NCI-H128 (cell line): ENCODE data around the gene KCNQ1.

Experiments used
- DNase-seq: peaks from one replicate; lab custom pipeline; 2025; ENCODE audit not compliant: unreplicated experiment; lab: John Stamatoyannopoulos, UW

KCNQ1 gene

GRCh38 chr11:2532704-2533586 lies 88.1 kb downstream of the KCNQ1 start:
- DNase-seq: peak; percentile 44

DNA sequence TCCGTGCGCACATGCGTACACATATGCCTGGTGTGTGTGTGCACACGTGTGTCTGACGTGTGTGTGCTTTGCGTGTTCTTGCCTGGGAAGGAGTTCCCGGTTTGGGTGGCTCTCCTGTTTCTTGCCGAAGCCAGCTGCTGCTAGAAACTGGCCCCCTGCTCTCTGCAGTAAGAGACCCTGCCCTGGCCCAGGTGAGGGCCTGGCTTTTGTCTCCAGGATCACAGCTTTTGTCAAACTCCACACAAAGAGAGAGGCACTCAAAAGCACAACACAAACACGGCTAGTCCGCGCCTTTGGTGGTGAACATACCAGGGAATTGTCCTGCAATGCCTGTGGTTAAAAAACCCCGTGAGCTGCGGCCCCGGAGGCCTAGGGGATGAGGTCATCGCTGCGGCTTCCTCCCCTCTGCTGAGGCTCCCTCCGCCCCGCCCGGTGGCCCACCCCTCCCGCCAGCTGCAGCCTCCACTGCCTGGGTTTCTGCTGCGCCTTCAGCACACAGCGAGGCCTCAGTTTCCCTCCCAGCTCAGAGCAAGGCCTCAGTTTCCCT lies 88.9 kb downstream of the KCNQ1 start:
- no peak for DNase-seq

DNA sequence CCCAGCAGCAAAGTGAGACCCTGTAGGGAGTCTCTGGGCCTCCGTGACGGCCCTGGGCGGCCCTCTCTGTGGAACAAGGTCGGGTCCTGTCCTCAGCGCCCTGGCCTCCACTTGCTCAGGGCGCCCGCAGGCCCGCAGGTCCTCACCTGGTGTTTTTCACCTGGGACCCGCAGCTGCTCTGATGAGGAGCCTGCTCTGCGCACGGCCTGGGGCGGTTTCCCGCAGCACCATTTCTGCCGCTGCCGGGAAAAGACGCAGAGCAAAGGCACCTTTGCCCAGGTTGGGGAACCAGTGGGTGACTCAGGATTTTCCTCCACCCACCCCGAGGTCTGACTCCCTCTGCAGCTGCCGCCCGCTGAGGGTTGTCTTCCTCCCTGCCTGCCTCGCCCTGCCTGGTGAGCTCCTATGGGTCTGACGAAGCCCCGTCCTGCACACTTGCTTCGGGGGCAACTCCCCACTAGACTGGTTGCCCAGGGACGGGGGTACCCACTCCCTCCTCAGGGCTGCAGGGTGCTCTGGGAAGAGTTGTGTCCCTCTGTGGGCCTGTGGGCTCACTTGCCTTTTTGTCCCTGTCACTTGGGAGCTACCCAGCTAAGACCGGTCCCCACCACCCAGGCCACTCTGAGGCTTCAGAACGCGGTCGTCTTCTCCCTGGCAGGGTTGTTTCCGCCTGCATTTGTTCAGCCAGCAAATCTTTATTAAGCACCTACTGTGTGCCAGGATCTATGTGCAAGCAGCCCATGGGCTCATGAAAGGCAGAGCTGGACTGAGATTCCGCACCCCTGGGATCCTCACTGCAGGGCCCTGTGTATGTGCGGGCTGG lies 89.5 kb downstream of the KCNQ1 start:
- no peak for DNase-seq

DNA sequence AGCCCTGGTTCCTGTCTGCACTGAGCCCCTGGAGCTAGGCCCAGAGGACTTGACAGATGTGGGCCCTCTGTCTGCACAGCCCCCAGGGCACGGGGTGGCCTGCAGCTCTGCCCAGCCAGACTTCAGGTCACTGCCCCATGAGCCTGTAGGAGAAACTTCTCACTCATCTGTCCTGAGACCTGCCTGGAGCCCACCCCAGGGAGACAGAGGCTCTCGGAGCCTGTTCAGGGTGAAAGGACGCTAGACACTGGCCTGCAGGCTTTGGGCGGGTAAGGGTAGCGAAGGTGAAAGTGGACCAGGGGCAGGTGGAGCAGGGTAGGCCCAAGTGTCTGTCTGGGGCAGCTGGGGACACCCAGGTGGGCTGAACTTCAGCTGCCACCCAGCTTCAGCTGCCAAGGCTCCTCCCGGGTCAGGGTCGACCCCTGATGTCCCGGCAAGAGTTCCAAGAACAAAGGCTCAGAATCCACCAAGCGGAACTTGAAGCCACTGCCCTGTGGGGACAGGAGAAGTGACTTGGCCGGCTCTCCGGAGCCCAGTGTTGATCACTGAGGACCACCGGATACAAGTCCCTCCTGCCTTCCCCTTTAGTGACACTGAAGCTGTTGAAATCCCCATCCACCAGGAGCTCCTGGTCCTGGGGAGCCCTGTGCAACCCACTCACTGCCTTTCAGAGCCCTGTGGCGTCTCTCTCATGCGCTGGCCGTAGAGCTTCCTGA lies 90.3 kb downstream of the KCNQ1 start:
- DNase-seq: no peak

- no peak for DNase-seq
These were observed 91.0 kb downstream of the KCNQ1 start for GRCh38 chr11:2535673-2536439.

- DNase-seq: no peak
These were observed 91.7 kb downstream of the KCNQ1 start for GRCh38 chr11:2536440-2536989.

DNA sequence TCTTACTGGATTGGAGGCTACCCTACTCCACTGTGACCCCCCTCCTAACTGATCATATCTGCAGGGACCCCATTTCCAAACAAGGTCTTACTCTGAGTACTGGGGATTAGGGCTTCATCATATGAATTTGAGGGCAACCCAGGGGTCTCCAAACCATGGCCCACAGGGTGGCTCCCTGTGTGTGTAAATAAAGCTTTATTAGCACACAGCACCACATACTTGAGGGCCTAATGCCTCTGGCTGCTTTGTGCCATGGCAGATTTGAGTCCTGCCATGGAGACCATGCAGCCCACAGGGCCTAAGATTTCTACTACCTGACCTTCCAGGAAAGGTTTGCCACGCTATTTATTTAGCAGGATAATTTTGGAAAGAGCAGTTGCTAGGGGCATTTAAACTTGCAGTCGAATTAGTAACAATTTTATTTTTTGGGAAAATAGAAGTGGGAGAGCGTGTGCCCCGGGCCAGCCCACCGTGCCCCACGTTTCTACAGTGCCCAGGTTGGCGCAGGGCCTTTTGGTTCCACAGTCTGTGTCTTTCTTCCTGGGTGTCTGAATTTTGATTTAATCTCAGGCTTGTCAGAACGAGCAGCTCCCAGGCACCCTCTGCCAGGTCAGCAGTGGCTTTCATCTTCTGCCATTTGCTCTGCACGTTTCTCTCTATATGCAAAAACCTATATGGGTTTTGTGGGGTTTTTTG lies 92.3 kb downstream of the KCNQ1 start:
- DNase-seq: no peak

DNA sequence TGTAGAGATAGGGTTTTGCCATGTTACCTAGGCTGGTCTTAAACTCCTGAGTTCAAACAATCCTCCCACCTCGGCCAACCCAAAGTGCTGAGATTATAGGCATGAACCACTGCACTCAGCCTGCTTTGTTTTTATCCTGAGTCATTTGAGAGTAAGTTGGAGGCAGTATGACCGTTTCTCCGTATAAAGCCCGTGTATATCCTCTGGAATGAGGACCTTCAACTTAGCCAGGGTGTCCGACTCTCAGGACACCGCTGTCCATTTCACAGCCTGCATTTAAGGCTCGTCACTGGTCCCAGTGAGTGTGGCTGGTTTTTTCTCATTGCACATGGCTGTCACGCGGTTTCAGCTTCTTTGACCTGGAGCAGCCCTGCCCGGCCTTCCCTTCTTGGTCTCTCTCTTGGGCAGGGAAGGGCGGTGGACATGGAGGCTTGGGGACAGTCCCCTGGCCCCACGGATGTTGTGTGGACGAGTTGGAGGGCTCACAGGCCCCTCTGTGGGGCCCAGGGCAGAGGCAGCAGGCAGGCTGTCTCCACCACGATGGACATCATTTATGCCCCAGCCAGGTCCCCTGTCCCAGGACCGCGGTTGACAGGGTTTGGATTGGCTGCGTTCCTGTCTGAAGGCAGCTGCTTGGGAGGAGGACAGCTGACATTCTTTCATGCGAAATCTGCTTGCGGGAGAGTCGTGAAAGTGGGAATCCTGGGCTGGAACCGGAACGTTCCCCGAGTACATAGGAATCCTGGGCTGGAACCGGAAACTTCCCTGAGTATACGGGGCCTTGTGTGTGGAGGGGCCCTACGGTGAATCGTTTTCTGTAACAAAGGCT lies 93.3 kb downstream of the KCNQ1 start:
- no peak for DNase-seq

DNA sequence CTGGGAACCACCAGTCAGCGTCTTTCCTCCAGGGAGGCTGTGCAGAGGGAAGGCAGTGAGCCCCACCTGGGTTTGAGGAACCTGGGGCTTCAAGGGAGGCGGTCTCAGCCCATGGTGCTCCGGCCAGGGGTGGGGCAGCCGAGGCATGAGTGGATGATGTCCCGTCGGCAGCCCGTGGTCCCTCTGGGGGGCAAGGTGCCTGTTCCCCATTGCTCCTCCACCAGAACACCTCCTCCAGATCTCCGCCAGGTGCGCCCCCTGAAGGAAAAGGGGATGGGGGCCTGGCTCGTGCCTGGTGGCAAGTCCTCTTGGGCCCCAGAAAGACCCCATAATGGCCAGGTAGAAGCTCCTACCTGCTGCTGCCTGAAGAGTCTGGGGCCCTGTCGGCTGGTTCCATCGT lies 94.1 kb downstream of the KCNQ1 start:
- no peak for DNase-seq

- no peak for DNase-seq
These were observed 94.8 kb downstream of the KCNQ1 start for GRCh38 chr11:2539371-2540222.

- DNase-seq: no peak
These were observed 95.6 kb downstream of the KCNQ1 start for GRCh38 chr11:2540223-2540991.

- no peak for DNase-seq
These were observed 96.3 kb downstream of the KCNQ1 start for GRCh38 chr11:2540992-2541680.

GRCh38 chr11:2541881-2542361 lies 97.1 kb downstream of the KCNQ1 start:
- DNase-seq: no peak

DNA sequence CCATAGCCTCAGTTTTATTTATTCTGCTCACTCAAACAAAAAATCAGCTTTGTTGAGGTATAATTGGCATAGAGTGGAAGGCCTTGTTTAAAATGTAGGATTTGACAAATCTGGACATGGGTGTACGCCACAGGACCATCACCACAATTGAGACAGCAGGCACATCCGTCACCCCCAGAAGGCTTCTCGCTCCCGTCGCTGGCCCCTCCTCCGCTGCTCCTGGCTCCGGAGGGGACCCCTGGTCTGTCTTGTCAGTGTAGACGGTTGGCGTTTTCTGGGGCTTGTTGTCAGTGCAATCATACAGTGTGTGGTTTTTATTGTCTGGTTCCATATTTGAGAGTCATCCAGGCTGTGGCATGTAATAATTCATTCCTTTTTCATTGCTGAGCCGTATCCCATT lies 97.6 kb downstream of the KCNQ1 start:
- no peak for DNase-seq

GRCh38 chr11:2547806-2548205 lies 103.0 kb downstream of the KCNQ1 start:
- DNase-seq: no peak

DNA sequence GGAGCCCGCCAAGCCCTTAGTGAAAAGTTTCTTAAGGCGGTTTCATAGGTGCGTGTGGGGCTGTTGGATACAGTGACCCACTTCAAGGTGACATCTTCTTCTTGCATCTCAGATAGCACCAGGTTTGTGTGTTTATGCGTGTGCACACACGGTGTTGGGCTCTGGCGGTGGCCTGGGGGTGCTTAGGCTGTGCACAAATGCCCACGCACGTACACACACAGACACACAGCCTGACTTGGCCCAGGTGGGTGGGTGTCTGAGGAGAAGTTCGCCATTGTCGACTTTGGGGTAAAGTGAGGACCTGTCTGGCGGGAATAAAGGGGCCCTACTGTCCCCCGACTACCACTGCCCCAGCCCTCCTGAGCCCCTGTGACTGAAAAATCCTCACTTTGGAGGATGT lies 103.8 kb downstream of the KCNQ1 start:
- no peak for DNase-seq
